Ureter (tissue), 1 donor: ENCODE measurements around the gene SYT2. TPM values are rescaled to one million over a fixed set of nuclear protein-coding genes. Genes with fewer than 3 reads are reported as not detected.

ENCODE experiments used
- DNase-seq: peaks from one replicate; pipeline ENCODE4 v3.0.0-alpha.2; 2020; ENCODE audit warnings: low spot score
- total RNA-seq: library from RNA; stranded (reverse); gene quantifications from one replicate; pipeline ENCODE4 v1.2.4, GENCODE V29; 2023
- donor health status: DM: yes; HTN: yes; CAD: no.

The SYT2 gene
- total RNA-seq, 1 donor from 2014 or later: not detected

- DNase-seq: no peak
These were observed 5.7 kb downstream of the SYT2 start for GRCh38 chr1:202704601-202705000.

DNA sequence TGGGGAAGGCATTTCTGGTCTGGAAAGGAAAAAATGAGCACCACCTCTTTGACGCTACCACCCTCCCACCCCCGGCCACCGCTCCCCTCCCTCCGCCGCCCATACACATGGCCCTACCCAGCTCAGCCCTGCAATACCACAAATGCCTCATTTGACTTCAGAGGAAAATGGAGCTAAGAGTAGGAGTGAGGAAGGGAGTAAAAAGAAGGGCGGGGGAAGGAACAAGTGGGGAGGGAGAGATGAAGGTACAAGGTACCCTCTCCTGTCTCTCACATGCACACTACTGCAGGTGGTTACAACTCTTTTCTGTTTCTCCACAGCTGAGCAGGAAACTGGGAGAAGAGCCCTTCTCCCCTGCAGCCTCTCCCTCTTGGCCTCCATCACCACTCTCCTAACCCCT, 7.1 kb downstream of the SYT2 start:
- no peak for DNase-seq

DNA sequence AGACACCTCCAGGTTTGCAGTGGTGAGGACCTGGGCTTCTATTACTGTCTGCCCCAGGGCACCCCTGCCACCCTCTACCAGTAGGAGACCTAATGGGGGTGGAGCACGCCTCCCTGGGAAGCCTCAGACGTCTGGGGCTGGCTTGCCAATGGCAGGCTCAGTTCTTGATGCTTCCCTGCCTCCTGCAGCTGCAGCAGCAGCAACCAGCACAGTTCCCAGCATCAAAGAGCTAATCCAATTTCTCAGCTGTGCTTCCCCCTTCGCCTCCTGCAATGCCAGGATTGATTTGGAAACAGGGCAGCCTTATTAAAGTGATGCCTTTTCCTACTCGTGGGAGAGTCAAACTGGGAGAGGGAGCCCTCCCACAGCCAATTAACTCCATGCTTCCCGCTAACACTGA, 8.2 kb downstream of the SYT2 start:
- no peak for DNase-seq

DNA sequence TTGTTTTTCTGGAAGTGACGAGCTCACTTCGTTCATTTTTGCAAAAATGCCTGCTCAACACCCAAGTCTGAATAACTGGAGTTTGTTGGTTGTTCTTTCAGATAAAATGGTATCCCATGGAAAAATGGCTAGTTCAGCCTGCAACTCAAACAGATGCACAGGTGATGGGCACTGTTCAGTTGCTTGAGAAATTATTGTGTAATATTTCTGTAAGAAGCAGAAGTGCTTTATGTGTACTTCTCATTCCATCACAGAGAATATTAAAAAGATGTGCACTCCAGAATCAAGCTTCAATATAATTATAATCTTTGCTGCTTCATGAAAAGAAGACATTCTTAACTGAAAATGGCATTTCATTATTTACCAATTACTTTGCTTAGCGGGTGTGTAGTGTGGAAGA, 9.1 kb downstream of the SYT2 start:
- no peak for DNase-seq

DNA sequence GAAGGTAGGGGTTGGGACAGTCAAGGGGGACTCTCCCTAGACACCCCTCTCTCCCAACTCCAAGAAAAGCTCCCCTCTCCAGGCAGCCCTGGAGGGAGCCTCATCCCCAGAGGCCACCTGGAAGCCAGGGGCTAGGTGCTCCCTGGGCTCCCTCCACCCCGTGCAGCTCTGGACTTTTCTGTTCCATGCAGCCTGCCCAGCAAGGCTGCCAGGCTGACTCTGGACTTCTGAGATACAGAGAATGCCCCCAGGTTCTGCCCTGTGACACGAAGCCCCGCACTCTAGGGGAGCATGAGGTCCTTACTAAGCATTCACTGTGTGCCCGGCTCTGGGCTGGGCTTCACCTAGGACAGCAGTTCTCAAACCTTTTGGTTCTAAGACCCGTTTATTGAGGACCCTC, 10.2 kb downstream of the SYT2 start:
- DNase-seq: no peak

DNA sequence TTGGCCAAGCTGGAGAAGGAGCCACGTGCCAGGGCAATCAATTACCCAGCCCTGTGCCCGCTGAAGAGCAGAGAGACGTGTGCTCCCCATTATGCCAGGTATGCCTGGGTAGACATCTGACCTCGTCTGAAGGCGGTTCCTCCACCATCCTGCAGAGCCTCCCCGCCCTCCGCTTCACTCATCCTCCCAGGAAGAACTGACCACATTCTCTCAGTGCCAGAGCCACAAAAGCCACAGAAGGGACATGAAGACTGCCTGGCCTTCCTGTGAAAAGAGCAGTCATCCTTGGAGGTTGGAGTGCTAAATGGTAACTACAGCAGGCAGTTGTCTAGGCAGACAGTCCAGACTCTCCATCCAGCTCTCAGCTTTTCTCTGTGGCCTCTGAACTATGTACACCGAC, 12.0 kb downstream of the SYT2 start:
- DNase-seq: no peak

GRCh38 chr1:202697038-202697437, 13.2 kb downstream of the SYT2 start:
- no peak for DNase-seq

- no peak for DNase-seq
These were observed 15.9 kb downstream of the SYT2 start for GRCh38 chr1:202694314-202694713.

GRCh38 chr1:202692959-202693555, 17.2 kb downstream of the SYT2 start:
- DNase-seq: peak; percentile 64

DNA sequence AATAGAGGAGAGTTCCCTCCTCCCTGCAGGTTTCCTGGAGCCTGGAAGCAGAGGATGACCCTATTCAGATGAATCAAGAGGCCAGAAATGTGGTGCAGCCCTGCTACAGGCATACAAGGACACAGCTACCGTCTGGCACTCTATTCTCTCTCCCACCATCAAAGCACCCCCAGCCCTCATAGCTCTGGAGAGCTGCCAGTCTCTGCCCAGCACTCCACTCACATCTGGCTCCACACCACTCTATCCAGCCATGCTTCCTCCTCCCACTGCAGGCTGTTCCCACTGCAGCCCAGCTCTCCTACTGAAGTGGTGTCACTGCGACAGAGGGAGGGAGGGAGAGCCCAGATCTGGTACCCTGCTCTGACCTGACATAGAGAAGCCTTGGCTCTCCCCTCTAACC, 18.4 kb downstream of the SYT2 start:
- DNase-seq: no peak

GRCh38 chr1:202689493-202690342, 20.5 kb downstream of the SYT2 start:
- DNase-seq: no peak

- no peak for DNase-seq
These were observed 21.2 kb downstream of the SYT2 start for GRCh38 chr1:202689082-202689481.

GRCh38 chr1:202688401-202688800, 21.9 kb downstream of the SYT2 start:
- no peak for DNase-seq

DNA sequence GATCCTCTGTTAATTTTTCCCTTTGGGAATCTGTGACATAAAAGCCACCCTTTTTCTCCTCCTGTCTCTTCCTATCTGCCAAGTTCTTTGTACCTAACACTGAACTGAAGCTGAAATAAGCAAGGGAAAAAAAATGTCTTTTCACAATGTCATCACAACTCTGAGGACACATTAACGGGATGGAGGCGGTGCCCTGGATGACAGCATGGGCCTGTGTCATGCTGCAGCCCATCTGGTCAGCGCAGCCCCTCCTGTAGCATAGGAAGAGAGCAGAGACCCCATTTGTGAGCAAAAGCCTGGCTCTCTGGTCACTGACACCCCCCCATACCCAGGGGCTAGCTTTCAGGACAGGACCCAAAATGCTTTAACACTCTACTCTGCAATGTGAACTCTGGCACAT, 22.5 kb downstream of the SYT2 start:
- DNase-seq: no peak

DNA sequence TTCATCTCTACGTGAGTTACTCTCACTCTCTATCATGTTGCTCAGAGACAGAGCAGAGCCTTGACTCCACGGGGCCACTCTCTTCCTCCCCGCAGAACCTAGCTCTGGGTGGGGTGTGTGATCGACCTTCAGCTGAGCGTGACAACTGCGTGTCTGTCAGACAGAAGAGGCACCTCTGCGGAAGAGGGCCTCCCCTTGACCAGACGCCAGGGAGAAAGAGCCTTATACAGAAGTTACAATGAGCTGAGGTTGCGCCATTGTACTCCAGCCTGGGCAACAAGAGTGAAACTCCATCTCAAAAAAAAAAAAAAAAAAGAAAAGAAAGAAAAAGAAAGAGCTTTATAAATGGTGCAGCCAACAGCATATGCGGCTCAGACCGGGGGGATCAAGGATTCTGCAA, 22.9 kb downstream of the SYT2 start:
- no peak for DNase-seq

DNA sequence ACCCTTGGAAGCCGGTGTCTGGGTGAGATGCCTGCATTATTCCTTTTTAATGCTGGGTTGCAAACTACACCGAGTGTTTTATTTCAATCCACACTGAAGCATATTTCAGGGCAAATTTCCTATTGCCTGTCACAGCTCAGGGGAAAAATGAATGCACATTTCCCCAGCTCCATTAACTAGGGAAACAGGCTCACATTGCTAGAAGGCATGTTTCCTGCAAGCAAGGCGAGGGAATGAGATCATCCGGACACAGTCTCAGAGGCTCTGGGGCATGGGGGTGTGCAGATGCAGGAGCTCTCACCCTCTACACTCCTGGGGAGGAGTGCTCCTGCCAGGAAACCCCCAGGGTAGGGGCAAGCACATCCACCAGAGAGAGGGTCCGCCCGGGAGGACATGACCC, 24.6 kb downstream of the SYT2 start:
- no peak for DNase-seq

DNA sequence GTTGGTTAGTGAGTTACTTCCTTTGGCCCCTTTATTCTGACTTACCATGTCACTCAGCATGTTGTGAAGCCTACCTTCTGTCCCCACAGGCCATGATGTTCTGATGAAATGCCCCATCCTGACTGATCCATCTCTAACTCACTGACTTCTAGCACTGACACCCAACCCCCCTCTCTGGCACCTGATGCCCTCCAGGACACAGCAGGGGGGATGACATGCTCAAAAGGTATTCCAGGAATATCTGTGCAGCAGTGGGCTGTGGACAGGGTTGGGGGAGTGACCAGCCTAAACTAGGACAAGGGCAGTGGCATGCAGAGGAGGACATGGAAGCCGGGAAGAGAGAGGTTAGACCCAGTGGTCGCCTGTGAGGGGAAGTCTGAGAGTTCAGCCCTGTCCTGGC, 25.5 kb downstream of the SYT2 start:
- no peak for DNase-seq

- no peak for DNase-seq
These were observed 27.2 kb downstream of the SYT2 start for GRCh38 chr1:202683029-202683428.

GRCh38 chr1:202682477-202682876, 27.8 kb downstream of the SYT2 start:
- DNase-seq: no peak

GRCh38 chr1:202681736-202682420, 28.4 kb downstream of the SYT2 start:
- DNase-seq: no peak

- no peak for DNase-seq
These were observed 29.5 kb downstream of the SYT2 start for GRCh38 chr1:202680586-202681352.
